IPS-NIHi7 (cell line): ENCODE measurements around the gene NLGN4X.

Source experiments
- DNase-seq: peaks from one replicate; pipeline ENCODE4 v3.0.0; 2012; ENCODE audit warnings: mixed read lengths; ENCODE audit errors: extremely low spot score

Gene NLGN4X

GRCh38 chrX:6159468-6159867 is 69.2 kb downstream of the NLGN4X start:
- no peak for DNase-seq

GRCh38 chrX:6151971-6152370 is 76.7 kb downstream of the NLGN4X start:
- DNase-seq, result no peak

- no peak for DNase-seq
Observed at GRCh38 chrX:6149060-6149872, 79.4 kb downstream of the NLGN4X start.

GRCh38 chrX:6134255-6134654 is 94.4 kb downstream of the NLGN4X start:
- DNase-seq, result no peak

DNA sequence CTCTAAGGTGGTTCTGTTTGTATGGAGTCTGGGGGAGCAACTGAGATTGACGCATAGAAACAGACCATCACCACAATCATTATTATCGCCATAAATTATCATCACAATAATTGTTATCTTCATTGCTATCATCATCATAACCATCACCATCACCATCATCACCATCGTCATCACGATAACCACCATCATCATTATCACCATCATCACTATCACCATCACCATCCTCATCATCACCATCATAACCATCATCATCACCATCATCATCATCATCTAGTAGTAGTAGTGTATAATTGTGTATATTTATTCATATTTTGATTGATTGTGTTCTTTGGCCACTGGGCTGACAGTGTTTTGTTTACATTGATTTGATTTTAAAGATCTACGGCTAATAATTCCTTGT is 95.7 kb downstream of the NLGN4X start:
- no peak for DNase-seq

- DNase-seq, result no peak
Observed at GRCh38 chrX:6131287-6131686, 97.4 kb downstream of the NLGN4X start.

- DNase-seq, result no peak
Observed at GRCh38 chrX:6129195-6129594, 99.5 kb downstream of the NLGN4X start.

GRCh38 chrX:6120329-6120728 is 108.3 kb downstream of the NLGN4X start:
- DNase-seq, result no peak

- peak; percentile 68 for DNase-seq
Observed at GRCh38 chrX:6095469-6095868, 133.2 kb downstream of the NLGN4X start.

GRCh38 chrX:6074532-6074931 is 154.1 kb downstream of the NLGN4X start:
- no peak for DNase-seq

DNA sequence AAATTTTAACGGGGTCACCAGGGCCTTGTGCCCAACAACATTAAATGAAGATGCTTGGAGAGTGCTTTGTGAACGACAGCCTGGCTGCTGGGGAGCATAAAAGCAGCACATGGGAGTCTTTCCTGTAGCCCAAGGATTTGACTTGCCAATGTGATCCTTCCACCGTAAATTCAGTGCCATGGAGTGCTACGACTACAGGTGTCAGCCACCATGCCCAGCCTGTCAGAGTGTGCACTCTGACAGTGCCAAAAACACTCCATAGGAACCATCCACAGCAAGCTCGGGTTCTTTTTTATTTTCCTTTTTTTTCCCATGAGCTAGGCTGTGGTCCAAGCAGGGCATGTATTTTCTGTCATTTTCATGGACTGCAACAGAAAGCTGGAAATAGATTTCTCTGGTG is 156.9 kb downstream of the NLGN4X start:
- no peak for DNase-seq

- DNase-seq, result no peak
Observed at GRCh38 chrX:6067600-6067999, 161.1 kb downstream of the NLGN4X start.

- no peak for DNase-seq
Observed at GRCh38 chrX:6053141-6053540, 175.5 kb downstream of the NLGN4X start.

DNA sequence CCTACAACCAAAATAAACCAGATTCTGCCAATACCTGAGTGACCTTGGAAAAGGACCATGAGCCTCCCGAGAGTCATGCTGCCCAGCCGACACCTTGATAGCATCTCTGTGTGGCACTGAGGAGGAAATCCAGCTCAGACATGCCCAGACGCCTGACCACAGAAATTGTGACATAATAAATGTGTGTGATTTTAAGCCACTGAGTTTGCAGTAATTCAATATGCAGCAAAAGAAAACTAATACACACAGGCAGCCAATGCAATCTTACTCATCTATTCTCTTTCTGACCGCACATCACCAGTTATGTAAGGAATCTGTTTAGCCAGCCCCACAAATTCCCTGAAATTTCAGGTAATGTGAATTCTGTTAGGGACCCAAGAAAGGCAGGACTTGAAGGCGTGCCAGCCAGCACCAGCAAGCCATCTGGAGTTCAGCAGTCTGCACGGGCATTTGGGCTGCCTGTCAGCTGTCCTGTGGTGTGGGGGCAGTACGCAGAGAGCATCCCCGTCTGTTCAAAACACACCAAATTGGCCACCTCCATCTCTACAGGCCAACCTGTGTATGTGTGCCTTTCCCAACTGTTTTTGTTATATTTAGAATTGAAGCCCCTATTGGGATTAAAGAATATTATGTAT is 176.4 kb downstream of the NLGN4X start:
- no peak for DNase-seq

- no peak for DNase-seq
Observed at GRCh38 chrX:6049132-6049531, 179.5 kb downstream of the NLGN4X start.

DNA sequence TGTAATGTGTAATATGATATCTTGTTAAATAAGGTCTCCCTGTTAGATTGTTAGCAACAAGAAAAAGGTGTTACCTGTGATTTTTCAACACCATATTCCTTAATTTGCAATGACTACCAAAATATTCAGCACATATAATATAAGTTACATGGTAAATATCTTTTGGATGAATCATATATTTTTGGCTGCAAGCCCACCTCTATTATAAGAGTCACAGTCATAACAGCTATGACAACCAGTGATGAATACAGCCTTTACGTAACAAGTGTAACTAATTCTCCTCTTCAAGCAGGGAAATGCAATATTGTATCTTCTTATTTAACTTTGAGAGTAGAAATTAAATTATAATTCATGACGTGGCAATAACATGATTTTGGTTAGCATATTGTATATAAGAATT is 187.0 kb downstream of the NLGN4X start:
- DNase-seq, result no peak

GRCh38 chrX:6029014-6029413 is 199.7 kb downstream of the NLGN4X start:
- DNase-seq, result no peak

DNA sequence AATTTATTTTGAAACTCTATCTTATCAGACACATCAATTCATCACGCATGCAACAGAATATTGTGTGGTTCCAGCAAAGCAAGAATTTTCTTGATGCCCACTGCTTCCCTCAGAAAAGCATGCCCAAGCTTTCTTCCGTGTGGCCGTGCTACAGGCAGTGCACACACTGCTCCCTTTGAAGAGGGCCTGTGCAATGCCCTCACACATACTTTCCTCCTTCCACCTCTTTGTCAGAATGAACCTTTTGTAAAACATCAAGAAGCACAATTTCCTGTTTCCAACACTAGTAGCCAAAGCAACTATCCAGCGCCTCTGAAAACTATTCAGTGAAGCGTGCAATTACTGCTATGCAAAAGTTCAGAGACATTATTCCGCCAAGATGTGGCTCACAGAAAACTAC is 201.7 kb downstream of the NLGN4X start:
- DNase-seq, result peak; percentile 14

- DNase-seq, result no peak
Observed at GRCh38 chrX:6026429-6026828, 202.2 kb downstream of the NLGN4X start.

- DNase-seq, result no peak
Observed at GRCh38 chrX:6024204-6024603, 204.5 kb downstream of the NLGN4X start.

- peak; percentile 49 for DNase-seq
Observed at GRCh38 chrX:6021316-6022091, 207.2 kb downstream of the NLGN4X start.

GRCh38 chrX:6019076-6019475 is 209.6 kb downstream of the NLGN4X start:
- DNase-seq, result no peak

DNA sequence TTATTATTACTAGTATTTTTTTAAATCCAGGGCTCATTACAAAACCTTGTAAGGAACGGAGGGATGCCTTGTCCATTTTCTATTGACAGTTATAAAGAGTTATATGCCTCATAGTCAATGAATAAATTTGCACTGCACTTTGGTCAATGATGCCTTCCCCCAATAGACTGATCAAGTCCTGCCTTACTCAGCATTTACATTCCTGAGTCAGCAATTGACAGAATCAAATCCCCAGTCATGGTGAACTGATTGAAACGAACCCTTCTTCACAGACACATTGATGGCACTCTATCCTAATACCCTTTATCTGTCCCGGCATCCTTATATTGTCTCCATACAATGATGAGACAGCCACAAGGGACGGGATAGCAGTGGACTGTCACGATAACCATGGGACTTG is 213.2 kb downstream of the NLGN4X start:
- no peak for DNase-seq
